Activated CD4-positive, alpha-beta T cell treated with anti-CD3 and anti-CD28 coated beads, Interleukin-2, amount 50 U/mL, for 24 hours (primary cell): Measurements from ENCODE around the gene CD248.
"Not testable (repeated sequence)": the region's sequence is repeated elsewhere in the genome, so short reads cannot be mapped to it uniquely, and the experiment has no call there.

Experiments used
- DNase-seq, 2 donors: peaks; one replicate each; pipeline ENCODE4 v3.0.0-alpha.2; 2020; ENCODE audit warnings: low read depth in 1 of 2, low spot score in 1 of 2

Gene CD248

DNA sequence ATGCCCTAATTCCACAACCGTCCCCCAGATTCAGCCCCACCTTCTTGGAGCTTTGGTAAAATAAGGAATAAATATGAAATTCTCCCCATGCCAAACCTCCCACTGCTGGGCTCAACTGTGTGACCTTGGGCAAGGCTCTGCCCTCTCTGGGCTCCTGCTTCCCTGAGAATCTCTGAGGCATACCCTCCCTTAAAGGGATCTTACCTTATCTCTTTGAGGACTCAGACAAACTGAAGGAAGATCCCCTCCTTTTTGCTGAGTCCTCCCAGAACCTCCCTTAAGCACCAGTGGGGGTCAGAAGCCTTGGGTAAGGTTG is 2.7 kb downstream of the CD248 start:
- no peak for DNase-seq

DNA sequence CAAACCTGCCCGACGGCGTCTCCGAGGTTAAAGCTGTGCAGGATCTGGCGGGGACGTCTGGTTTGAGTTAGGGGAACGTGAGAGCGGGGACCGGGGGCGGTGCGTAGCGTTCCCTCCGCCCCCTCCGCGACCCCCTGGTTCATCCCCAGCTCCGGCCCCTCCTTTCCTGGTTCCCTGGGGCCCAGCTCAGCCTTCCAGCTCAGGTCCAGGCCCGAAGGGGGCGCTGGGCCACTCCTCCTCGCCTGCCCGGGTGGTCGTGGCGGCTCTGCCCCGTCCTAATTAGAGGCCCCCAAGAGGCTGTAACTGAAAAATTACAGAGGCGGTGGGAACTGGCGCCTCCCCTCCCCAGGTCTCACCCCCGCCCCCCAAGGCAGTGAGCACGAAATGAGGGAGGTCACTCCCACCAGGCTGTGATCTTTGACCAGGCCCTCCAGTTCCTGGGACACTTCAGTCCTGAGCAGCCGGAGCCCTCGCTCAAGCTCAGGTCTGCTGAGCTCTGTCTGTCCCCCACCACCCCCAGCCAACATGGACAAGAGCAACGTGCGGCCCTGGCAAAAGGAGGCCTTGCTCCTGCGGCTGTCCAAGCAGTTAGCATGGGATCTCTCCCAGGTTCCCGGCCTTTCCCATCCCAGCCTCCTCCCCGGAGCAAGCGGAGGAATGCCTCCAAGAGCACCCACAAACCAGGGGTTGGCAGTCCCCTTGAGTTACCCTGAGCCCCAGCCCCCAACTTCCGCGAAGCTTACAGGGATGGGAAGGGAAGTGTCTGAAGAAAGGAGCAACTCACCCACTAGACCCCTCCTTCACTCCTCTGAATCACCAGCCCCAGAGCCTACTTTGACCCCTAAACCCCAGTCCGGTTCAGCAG is 3.3 kb downstream of the CD248 start:
- DNase-seq = no peak

DNA sequence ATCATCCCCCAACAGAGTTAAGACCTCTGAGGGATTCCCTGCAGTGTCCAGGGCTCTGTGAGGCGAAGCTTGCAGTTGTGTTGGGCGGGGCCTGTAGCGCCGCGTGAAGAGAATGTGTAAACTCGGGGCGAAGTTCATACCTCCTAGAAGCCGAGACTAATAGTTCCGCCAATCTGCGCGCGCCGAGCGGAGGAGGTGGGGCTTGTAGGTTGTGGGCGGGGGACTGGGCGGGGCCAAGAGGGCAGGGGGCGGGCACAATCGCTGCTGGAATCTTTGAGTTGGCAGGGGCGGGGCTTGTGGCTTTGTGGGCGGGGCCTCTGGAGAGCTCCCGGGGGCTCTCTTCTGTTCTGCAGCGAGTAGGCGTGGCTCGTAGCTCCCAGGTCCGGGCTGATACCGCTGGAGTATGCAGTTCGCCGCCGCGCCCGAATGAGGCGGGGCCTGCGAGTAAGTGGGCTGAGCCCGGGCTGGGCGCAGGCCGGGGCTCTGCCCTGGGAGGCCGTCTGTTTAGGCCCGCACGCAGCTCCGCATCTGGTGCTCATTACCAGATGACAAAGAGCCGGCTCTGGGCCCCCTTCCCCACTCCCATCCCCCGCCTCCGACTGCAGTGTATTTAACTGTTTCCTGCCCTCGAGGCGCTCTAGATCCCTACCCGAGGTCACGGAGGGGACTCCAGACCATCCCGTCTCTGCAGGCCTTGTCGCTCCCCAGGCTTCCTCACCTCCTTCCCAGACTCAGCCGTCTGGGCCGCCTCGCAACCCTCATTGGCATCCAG is 4.1 kb downstream of the CD248 start:
- peak; percentile 96 for DNase-seq

DNA sequence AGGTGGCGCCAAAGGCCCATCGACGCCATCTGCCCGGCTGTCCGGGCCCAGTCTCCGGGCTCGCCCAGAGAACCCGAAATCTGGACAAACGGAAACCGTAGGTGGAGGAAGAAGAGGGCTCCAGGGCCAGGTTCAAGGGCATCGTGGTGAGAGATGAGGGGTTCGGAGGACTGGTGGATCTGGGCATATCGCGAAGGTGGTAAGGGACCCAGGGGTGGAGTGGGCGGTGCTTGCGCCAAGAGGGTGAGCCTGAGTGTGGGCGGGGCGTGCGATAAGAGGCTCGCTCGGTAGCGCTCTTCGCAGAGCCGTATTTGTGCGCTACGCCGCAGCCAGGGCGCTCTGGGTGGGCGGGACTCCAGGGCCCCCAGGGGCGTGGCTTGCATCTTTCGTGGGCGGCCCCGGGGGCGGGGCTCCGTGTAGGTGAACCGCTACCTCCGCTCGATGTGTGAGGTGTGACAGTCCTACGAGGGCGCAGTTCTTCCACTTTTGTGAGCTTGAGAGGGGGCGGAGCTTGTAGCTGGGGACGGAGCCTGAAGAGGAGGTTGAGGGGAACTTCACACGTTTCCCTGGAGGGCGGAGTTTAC is 4.8 kb downstream of the CD248 start:
- DNase-seq = peak; percentile 81 to 91

DNA sequence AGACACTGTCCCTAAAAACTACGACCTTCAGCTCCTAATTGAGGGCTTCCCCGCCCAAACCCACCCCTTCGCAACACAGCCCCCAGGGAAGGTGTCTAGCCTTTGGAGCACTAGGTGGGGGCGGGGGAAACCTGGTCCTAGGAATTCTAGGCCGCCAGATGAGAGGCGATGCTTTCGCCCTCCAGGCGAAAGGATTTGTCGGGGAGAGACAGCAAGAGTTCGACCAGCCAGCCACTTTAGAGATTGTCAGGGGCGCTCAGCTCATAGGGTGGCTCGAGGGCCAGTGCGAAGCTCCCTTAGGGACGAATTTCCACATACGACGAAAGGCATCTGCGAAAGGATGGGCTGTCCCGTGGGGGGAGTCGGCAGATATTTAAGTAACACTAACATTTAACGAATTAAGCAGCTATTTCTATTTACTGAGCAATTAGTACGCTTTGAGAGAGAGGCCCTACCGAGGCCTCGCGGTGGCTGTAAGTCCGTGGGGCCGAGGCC is 5.3 kb downstream of the CD248 start:
- DNase-seq = no peak

DNA sequence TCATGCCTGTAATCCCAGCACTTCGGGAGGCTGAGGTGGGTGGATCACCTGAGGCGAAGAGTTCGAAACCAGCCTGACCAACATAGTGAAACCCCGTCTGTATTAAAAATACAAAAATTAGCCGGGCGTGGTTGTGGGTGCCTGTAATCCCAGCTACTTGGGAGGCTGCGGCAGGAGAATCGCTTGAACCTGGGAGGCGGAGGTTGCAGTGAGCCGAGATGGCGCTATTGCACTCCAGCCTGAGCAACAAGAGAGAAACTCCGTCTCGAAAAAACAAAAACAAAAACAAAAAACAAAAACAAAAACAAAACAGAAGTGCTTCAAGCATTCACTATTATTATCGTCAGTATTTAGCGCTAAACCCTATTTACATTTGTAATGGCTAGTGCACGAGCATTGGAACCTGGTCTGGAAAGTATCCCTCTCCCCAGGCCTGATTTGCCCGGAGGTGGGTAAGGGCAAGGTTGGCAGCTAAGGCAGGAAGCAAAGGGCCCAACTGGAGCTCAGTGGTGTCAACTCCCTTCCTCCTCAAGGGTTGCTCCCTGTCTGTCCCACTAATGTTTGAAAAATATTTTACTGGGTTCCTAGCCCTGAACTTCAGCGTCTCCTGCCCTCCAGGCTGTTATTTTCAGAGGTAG is 5.9 kb downstream of the CD248 start:
- DNase-seq = not testable (repeated sequence)

DNA sequence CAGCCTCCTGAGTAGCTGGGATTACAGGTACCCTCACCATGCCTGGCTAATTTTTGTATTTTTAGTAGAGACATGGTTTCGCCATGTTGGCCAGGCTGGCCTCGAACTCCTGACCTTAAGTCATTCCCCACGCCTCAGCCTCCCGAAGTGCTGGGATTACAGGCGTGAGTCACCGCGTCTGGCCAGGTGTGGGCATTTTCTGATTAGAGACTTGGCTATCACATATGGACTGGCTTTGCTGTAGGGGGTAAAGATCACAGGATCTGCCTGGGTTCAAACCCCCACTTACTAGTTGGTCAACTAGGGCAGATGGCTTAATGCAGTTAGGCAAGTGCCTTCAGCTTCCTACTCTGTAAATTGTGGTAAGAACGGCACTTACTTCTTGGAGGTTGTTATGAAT is 6.5 kb downstream of the CD248 start:
- no peak for DNase-seq

DNA sequence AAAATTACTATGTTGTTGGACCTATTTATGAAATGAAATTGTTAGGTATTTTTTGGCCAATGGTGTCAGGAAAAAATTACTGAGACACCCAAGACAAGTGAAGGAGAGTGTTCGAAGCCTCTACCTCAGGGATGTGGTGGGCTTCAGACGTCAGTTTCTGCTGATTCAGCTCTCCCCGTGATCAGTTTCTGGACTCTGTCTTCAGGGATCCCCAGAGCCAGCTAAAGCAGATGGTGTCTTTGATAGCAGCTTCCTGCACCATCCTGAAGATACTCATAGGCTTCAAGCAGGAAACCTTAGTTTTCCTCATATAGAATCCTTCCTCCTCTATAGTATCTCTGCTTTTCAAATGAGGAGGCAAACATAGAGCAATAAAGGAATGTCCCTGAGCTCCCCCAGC is 7.4 kb downstream of the CD248 start:
- DNase-seq = no peak

DNA sequence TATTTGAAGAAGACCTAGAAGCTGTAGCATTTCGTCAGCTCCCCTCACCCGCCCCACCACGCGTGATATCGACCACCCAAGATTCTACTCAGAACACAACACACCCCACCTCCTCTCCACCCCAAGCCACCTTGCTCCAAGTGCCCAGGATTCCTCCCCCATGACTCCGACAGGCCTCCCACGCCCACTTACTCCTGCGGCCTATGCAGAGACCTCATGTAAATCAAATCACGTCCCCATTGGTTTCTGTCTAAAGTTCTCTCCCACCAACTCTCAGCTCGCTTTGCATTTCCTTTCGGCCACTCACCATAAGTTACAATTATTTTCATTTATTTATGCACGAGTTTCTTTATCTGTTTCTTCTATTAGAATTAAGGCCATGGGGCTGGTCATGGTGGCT is 14.2 kb downstream of the CD248 start:
- no peak for DNase-seq

DNA sequence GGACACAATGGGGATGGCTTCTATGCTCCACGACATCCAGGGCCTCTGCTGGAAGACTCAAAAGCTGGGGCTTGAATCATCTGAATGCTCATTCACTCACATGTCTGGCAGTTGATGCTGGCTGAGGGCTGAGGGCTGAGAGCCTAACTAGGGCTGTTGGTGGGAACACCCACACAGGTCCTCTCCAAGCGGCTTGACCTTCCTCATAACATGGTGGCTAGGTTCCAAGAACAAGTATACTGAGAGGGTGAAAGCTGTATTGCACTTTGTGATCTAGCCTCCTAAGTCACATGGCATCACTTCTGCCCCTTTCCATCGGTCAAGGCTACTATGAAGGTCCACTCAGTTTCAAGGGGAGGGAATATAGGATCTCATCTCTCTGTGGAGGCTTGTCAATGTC is 17.7 kb downstream of the CD248 start:
- DNase-seq = no peak

DNA sequence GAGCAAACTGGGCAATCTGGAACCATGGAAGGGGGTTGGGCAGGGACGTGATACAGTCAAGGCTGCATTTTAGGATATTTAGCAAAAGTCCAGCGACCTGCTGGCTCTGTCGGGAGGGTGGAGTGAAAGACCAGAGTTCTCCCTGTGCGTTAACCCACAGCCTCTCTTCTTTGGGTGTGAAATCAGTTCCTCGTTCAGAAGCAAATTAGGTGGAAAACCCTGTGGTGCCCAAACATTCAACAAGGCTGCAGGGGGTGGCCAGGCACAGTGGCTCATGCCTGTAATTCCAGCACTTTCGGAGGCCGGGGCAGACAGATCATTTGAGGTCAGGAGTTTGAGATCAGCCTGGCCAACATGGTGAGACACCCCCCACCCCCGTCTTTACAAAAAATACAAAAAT is 19.2 kb downstream of the CD248 start:
- DNase-seq = no peak

DNA sequence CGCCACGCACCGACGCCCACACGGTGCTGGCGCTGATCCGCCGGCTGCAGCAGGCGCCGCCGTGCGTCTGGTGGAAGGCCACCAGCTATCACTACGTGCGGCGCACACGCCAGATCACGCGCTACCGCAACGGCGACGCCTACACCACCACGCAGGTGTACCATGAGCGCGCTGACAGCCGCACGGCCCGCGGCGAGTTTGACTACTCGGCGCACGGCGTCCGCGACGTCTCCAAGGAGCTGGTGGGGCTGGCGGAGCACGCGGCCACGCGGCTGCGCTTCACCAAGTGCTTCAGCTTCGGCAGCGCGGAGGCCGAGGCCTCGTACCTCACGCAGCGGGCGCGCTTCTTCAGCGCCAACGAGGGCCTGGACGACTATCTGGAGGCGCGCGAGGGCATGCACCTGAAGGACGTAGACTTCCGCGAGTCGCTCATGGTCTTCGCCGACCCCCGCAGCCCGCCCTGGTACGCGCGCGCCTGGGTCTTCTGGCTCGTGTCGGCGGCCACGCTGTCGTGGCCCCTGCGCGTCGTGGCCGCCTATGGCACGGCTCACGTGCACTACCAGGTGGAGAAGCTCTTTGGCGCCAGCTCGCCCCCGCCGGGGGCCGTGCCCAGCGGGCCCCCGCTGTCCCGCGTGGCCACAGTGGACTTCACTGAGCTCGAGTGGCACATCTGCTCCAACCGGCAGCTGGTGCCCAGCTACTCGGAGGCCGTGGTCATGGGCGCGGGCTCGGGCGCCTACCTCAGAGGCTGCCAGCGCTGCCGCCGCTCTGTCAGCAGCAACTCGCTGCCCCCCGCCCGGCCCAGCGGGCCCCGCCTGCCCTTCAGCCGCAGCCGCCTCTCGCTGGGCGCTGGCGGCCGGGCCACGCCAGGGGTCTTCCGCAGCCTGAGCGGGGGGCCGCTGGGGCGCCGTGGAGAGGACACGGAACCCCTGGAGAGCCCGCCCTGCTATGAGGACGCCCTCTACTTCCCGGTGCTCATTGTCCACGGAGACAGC is 21.9 kb downstream of the CD248 start:
- DNase-seq = no peak

DNA sequence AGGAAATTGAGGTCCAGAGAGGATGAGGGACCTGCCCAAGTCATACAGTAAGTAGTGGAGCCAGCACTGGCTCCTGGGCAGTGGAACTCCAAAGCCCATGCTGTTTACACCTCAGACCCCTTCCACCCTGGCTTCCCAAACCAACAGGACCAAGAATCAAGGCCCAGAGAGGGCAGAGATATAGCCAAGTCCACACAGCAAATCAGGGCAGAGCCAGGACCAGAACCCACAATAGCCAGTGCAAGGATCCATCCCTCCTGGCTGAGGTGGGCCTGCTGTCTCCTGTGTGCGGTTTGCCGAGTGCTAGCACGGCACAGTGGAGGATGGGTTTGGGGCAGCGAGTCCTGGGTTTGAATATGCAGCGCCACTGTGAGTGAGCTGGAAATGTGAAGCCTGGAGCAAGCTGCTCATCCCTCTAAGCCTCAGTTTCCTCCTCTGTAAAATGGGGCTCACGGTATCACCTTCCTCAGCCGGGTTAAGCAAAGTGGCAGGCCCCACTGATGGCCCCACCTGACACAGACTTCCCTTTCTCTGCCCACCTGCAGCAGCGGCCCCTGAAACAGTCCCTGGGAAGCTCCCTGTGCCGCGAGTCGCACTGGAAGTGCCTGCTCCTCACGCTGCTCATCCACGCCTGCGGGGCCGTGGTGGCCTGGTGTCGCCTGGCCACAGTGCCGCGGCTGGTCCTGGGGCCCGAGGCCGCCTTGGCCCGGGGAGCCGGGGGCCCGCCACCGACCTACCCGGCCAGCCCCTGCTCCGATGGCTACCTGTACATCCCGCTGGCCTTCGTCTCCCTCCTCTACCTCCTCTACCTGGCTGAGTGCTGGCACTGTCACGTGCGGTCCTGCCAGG is 22.8 kb downstream of the CD248 start:
- DNase-seq = no peak

DNA sequence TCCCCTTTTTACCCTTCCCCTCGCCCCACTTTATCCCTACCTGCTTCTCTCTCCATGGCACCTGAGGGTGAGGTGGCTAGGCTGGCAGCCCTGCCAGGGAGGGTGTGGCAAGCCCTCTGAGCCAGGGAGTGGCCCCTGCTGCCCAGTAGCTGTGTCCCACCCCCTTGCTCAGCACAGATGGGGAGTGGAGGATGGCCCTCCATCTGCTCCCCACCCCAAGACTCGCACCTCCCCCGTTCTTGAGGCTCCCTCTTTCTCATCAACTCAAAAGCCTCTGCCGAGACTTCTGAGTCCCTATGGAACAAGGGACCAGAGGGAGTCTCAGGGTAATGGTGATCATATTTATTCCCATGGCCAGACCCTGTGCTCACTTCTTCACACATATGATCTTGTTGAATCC is 23.5 kb downstream of the CD248 start:
- no peak for DNase-seq

DNA sequence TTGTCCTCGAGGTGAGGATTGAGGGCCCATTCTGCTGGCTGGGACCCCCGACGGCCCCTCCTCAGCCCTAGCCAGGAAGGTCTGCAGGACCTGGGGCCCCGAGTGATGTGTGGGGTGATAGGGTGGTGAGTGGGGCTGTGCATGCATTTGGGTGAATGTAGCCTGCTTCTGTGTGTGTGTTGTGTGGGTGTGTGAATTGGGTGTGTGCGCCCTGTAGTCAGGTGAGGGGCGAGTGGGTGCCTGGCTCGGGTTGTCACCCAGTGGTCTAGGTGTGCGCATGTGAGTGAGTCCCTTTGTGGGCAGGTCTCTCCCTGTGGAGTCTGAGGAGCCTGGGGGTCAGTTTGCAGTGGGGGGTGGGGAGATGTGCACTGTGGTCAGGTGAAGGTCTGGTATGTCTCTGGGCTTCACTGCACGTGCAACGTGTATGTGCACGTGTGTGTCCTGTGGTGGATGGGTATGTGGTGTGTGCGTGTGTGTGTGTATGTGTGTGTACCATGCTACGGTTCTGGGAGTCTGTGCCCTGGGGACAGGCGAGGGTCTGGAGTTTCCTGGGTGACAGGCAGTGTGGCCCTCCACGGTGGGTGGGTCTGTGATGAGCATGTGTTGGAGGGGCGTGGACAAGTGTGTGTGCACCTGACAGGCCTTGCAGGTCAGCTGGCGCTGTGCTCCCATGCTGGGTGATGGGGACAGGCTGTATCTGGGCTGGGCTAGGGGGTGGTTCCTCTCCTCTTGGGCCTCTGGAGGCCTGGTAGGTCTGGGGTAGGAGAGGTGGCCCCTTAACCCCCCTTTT is 24.1 kb downstream of the CD248 start:
- DNase-seq = no peak

DNA sequence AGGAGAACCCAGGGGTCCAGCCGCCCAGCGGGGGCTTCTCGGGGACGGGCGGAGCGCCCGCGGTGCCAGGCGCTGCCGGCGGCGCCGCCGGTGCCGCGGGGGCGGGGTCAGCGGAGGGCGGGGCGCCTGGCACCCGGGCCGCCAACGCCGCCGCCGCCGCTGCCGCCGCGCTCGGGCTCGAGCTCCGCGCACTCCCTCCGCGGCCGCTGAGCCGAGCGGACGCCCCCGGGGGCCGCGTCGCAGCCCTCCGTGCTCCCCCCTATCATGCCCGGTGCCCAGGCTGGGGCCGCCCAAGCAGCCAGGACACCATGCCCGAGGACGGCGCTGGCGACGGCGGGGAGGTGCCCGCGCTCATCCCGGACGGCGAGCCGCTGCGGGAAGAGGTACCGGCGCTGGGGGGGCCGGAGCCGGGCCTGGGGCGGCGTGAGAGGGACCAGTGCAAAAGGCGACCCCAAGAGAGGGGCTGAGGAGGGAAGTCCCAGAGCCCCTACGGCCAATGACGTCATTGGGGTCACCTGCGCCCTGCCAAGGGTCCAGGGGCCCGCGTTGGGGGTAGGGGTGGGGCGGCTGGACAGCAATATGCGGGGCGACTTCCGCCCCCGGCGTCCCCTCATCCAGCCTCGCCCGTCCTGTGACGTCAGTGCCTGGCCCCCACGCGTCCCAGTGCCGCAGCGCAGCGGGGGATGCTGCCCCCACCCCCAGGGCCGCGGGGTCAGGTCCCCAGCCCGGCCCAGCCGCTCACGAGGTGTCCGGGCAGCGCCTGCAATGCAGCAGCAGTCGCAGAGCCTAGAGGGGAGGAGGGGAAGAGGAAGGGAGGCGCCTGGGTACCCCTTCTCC is 24.9 kb downstream of the CD248 start, which contains the start of gene TMEM151A:
TMEM151A (plus strand) TSS at position 189 of the 837 bp plus-strand sequence; CDS start at position 309, 120 bp downstream.
- no peak for DNase-seq

DNA sequence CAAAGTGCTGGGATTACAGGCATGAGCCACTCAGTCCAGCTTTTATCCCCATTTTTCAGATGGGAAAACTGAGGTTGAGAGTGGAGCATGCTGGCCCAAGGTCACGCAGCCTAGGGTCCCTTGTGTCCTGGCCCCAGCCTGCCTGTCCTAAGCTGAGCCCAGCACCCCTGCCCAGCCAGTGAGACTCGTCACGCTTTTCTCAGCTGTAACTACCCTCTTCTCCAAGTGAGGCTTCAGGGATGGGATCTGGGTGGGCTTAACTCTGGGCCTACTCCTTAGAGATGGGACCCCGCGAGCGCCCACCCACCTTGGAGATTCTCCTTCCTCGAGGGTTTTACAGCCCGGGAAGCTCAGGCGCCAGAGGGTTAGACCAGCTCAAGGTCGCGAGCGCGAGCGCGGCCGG is 25.5 kb downstream of the CD248 start:
- DNase-seq = no peak

DNA sequence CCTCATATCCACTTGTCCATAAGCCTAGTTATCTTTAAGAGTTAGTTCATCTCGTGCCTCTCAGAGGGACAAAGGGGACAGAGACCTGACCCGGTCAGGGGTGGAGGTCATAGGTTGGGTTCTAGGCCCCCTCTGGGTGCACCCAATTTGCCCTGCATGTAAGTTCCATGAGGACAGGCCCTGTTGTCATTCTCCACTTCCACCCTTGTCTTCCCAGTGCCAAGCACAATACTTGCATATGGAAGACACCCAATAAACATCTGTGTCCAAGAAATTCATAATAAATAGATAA is 26.6 kb downstream of the CD248 start:
- no peak for DNase-seq
